GM23338 (cell line): Measurements from ENCODE around the gene PAK1. TPM values are rescaled to one million over a fixed set of nuclear protein-coding genes. Genes with fewer than 3 reads are reported as not detected.

Experiments
- ATAC-seq: fragments of 200-7000 bp; cut with Tn5 transposase; 3 replicates; pipeline ENCODE4 v1.9.1; 2020
- DNase-seq: peaks from one replicate; pipeline ENCODE4 v3.0.0-alpha.2; 2015; ENCODE audit warnings: low spot score
- H2AFZ ChIP-seq: fragments of 200-600 bp; sonication (generic); 2 replicates; pipeline ENCODE4 v1.8.0; 2016; ENCODE audit warnings: antibody characterized with exemption, mild to moderate bottlenecking, moderate library complexity
- H3F3A ChIP-seq: fragments of 200-600 bp; sonication (generic); replicated peaks from 2 replicates; pipeline ENCODE4 v1.8.0; 2017; ENCODE audit warnings: antibody characterized with exemption, mixed run types, low read depth
- H3K27ac ChIP-seq: fragments of 200-600 bp; sonication (generic); 2 replicates; pipeline ENCODE4 v1.6.1; 2016; ENCODE audit warnings: low read depth
- H3K27me3 ChIP-seq: fragments of 200-600 bp; sonication (generic); 2 replicates; pipeline ENCODE4 v1.8.0; 2016; ENCODE audit warnings: mild to moderate bottlenecking, mixed run types, moderate library complexity; ENCODE audit not compliant: insufficient read depth
- H3K36me3 ChIP-seq: fragments of 200-600 bp; sonication (generic); 2 replicates; pipeline ENCODE4 v1.8.0; 2016; ENCODE audit warnings: mild to moderate bottlenecking; ENCODE audit not compliant: insufficient read depth
- H3K4me1 ChIP-seq: fragments of 200-600 bp; sonication (generic); 2 replicates; pipeline ENCODE4 v1.8.0; 2016; ENCODE audit warnings: mild to moderate bottlenecking, moderate library complexity; ENCODE audit not compliant: insufficient read depth
- H3K4me2 ChIP-seq: fragments of 200-600 bp; sonication (generic); 2 replicates; pipeline ENCODE4 v1.7.1; 2017; ENCODE audit warnings: mixed run types
- H3K4me3 ChIP-seq: fragments of 200-600 bp; sonication (generic); 2 replicates; pipeline ENCODE4 v1.6.1; 2016; ENCODE audit warnings: mixed run types
- H3K79me2 ChIP-seq: fragments of 200-600 bp; sonication (generic); replicated peaks from 2 replicates; pipeline ENCODE4 v1.8.0; 2017; ENCODE audit warnings: mild to moderate bottlenecking; ENCODE audit not compliant: insufficient read depth
- H3K9me2 ChIP-seq: fragments of 200-600 bp; sonication (generic); 2 replicates; pipeline ENCODE4 v1.8.0; 2017; ENCODE audit not compliant: insufficient read depth
- H4K20me1 ChIP-seq: fragments of 200-600 bp; sonication (generic); replicated peaks from 2 replicates; pipeline ENCODE4 v1.8.0; 2017; ENCODE audit warnings: mild to moderate bottlenecking; ENCODE audit not compliant: insufficient read depth
- H3K27ac Mint-ChIP-seq: 2 replicates; pipeline ENCODE4 v1.8.0; 2020; ENCODE audit warnings: inconsistent platforms, mild to moderate bottlenecking, moderate library complexity, mixed read lengths
- H3K27me3 Mint-ChIP-seq: 3 replicates; pipeline ENCODE4 v1.8.0; 2022; ENCODE audit warnings: low read depth, mild to moderate bottlenecking, moderate library complexity, mixed read lengths, inconsistent platforms; ENCODE audit not compliant: insufficient read depth, poor library complexity
- H3K36me3 Mint-ChIP-seq: 3 replicates; pipeline ENCODE4 v1.8.0; 2021; ENCODE audit warnings: low read depth, mild to moderate bottlenecking, inconsistent platforms, moderate library complexity, mixed read lengths
- H3K4me1 Mint-ChIP-seq: 3 replicates; pipeline ENCODE4 v1.8.0; 2020; ENCODE audit warnings: mild to moderate bottlenecking, inconsistent platforms, mixed read lengths
- H3K4me3 Mint-ChIP-seq: 3 replicates; pipeline ENCODE4 v1.8.0; 2021; ENCODE audit warnings: moderate library complexity, mild to moderate bottlenecking, inconsistent platforms, mixed read lengths
- H3K9me3 Mint-ChIP-seq: 3 replicates; pipeline ENCODE4 v1.8.0; 2020; ENCODE audit warnings: moderate library complexity, mild to moderate bottlenecking, inconsistent platforms, mixed read lengths
- EZH2phosphoT487 ChIP-seq: fragments of 200-600 bp; sonication (generic); IDR thresholded peaks from one replicate; pipeline ENCODE4 v1.8.1; 2018; ENCODE audit warnings: antibody characterized with exemption; ENCODE audit not compliant: unreplicated experiment
- JUNB ChIP-seq: IDR thresholded peaks from one replicate; pipeline ENCODE4 v1.6.1; 2016; ENCODE audit warnings: antibody characterized with exemption; ENCODE audit not compliant: unreplicated experiment
- NANOG ChIP-seq: IDR thresholded peaks from 2 replicates; pipeline ENCODE4 v1.6.1; 2016; ENCODE audit warnings: antibody characterized with exemption, borderline replicate concordance
- POLR2AphosphoS5 ChIP-seq: IDR thresholded peaks from 2 replicates; pipeline ENCODE4 v1.6.1; 2016; ENCODE audit warnings: antibody characterized with exemption, low read depth
- STAT1 ChIP-seq: IDR thresholded peaks from one replicate; pipeline ENCODE4 v1.6.1; 2016; ENCODE audit warnings: antibody characterized with exemption; ENCODE audit not compliant: unreplicated experiment
- ZNF114 ChIP-seq: fragments of 250-450 bp; sonication (Bioruptor Pico); IDR thresholded peaks from 2 replicates; pipeline ENCODE4 v1.5.0; 2020; ENCODE audit warnings: mild to moderate bottlenecking, moderate library complexity
- ZNF331 ChIP-seq: fragments of 250-450 bp; sonication (Bioruptor Pico); IDR thresholded peaks from 2 replicates; pipeline ENCODE4 v1.5.0; 2020; ENCODE audit warnings: low read depth, mild to moderate bottlenecking, moderate library complexity
- polyA plus RNA-seq: library from polyadenylated mRNA; unstranded; fragments of >200 nt; fragmentation: Nextera tagmentation; extraction: Ambion mirVana; gene quantifications from 2 replicates; pipeline ENCODE4 v1.2.1, GENCODE V29; 2016
- total RNA-seq: library from RNA; depleted of rRNA; stranded (reverse); fragments of >200 nt; shearing (Covaris generic); gene quantifications from 2 replicates; pipeline ENCODE4 v1.2.3, GENCODE V29; 2014
- TF ChIP-seq, protein P1 (sequence below): fragments of 250-450 bp; sonication (Bioruptor Pico); IDR thresholded peaks from 2 replicates; pipeline ENCODE4 v1.5.0; 2020; ENCODE audit warnings: mild to moderate bottlenecking, moderate library complexity

Gene PAK1
- total and polyA plus RNA-seq, 2 experiments from 2014 or later: 102 to 175 TPM

- Histone ChIP-seq H3K4me2 (no peak overlapping the region), H3K4me1 (no peaks in the 10 kb centered on the region), H3K36me3 (peaks cover 16% of the 10 kb centered on the region), H4K20me1 (no peaks in the 10 kb centered on the region), H3K4me3 (no peak overlapping the region), H3K79me2 (no peaks in the 10 kb centered on the region), H3K9me2 (peaks cover 9% of the 10 kb centered on the region; the same call in 1 of the 2 replicates), H3K27ac (no peak overlapping the region), H2AFZ (no peak overlapping the region), H3F3A (no peaks in the 10 kb centered on the region), H3K27me3 (no peaks in the 10 kb centered on the region)
- DNase-seq (no peak), ATAC-seq (no peak)
- no peak for TF ChIP-seq NANOG
- TF ChIP-seq POLR2AphosphoS5: no peak
- TF ChIP-seq ZNF331 (CRISPR knock-in tag): no peak
- TF ChIP-seq, protein P1, sequence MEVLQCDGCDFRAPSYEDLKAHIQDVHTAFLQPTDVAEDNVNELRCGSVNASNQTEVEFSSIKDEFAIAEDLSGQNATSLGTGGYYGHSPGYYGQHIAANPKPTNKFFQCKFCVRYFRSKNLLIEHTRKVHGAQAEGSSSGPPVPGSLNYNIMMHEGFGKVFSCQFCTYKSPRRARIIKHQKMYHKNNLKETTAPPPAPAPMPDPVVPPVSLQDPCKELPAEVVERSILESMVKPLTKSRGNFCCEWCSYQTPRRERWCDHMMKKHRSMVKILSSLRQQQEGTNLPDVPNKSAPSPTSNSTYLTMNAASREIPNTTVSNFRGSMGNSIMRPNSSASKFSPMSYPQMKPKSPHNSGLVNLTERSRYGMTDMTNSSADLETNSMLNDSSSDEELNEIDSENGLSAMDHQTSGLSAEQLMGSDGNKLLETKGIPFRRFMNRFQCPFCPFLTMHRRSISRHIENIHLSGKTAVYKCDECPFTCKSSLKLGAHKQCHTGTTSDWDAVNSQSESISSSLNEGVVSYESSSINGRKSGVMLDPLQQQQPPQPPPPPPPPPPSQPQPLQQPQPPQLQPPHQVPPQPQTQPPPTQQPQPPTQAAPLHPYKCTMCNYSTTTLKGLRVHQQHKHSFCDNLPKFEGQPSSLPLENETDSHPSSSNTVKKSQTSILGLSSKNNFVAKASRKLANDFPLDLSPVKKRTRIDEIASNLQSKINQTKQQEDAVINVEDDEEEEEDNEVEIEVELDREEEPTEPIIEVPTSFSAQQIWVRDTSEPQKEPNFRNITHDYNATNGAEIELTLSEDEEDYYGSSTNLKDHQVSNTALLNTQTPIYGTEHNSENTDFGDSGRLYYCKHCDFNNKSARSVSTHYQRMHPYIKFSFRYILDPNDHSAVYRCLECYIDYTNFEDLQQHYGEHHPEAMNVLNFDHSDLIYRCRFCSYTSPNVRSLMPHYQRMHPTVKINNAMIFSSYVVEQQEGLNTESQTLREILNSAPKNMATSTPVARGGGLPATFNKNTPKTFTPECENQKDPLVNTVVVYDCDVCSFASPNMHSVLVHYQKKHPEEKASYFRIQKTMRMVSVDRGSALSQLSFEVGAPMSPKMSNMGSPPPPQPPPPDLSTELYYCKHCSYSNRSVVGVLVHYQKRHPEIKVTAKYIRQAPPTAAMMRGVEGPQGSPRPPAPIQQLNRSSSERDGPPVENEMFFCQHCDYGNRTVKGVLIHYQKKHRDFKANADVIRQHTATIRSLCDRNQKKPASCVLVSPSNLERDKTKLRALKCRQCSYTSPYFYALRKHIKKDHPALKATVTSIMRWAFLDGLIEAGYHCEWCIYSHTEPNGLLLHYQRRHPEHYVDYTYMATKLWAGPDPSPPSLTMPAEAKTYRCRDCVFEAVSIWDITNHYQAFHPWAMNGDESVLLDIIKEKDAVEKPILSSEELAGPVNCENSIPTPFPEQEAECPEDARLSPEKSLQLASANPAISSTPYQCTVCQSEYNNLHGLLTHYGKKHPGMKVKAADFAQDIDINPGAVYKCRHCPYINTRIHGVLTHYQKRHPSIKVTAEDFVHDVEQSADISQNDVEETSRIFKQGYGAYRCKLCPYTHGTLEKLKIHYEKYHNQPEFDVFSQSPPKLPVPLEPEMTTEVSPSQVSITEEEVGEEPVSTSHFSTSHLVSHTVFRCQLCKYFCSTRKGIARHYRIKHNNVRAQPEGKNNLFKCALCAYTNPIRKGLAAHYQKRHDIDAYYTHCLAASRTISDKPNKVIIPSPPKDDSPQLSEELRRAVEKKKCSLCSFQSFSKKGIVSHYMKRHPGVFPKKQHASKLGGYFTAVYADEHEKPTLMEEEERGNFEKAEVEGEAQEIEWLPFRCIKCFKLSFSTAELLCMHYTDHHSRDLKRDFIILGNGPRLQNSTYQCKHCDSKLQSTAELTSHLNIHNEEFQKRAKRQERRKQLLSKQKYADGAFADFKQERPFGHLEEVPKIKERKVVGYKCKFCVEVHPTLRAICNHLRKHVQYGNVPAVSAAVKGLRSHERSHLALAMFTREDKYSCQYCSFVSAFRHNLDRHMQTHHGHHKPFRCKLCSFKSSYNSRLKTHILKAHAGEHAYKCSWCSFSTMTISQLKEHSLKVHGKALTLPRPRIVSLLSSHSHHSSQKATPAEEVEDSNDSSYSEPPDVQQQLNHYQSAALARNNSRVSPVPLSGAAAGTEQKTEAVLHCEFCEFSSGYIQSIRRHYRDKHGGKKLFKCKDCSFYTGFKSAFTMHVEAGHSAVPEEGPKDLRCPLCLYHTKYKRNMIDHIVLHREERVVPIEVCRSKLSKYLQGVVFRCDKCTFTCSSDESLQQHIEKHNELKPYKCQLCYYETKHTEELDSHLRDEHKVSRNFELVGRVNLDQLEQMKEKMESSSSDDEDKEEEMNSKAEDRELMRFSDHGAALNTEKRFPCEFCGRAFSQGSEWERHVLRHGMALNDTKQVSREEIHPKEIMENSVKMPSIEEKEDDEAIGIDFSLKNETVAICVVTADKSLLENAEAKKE: no peak
- no peak for TF ChIP-seq JUNB
- no peak for TF ChIP-seq STAT1
- TF ChIP-seq ZNF114 (CRISPR knock-in tag): no peak
- no peak for TF ChIP-seq EZH2phosphoT487
- peaks cover 13% of the 10 kb centered on the region for H3K36me3 Mint-ChIP-seq
- no peak overlapping the region for H3K27ac Mint-ChIP-seq
- H3K4me3 Mint-ChIP-seq: no peak overlapping the region
- no peaks in the 10 kb centered on the region for H3K4me1 Mint-ChIP-seq
- H3K27me3 Mint-ChIP-seq: peaks cover 10% of the 10 kb centered on the region
- no peaks in the 10 kb centered on the region for H3K9me3 Mint-ChIP-seq
Measured at GRCh38 chr11:77318600-77318999, 155.3 kb downstream of the PAK1 start.
